Vagina (tissue), 2 donors: Measurements from ENCODE around the gene PRIMPOL. TPM values are rescaled to one million over a fixed set of nuclear protein-coding genes. Genes with fewer than 3 reads are reported as not detected.

Experiments used
- DNase-seq, 2 donors: peaks; one replicate each; pipeline ENCODE4 v3.0.0-alpha.2; 2017; ENCODE audit errors: extremely low spot score in 2 of 2
- H3K27ac ChIP-seq: fragments of 200-600 bp; sonication (generic); one replicate; pipeline ENCODE4 v1.5.1; 2019
- H3K27me3 ChIP-seq: fragments of 200-600 bp; sonication (generic); one replicate; pipeline ENCODE4 v1.5.1; 2019
- H3K36me3 ChIP-seq, 2 donors: fragments of 200-600 bp; sonication (generic); one replicate each; pipeline ENCODE4 v1.5.1; 2017 to 2019
- H3K4me1 ChIP-seq: fragments of 200-600 bp; sonication (generic); one replicate; pipeline ENCODE4 v1.5.1; 2019
- H3K4me3 ChIP-seq, 2 donors: fragments of 200-600 bp; sonication (generic); 1 replicate in 1 of 2; 2 replicates in 1 of 2; pipeline ENCODE4 v1.5.1; 2016 to 2019
- H3K9me3 ChIP-seq: fragments of 200-600 bp; sonication (generic); one replicate; pipeline ENCODE4 v1.5.1; 2019
- CTCF ChIP-seq, 3 experiments: fragments of 450-650 bp in 2 of 3; fragments of 200-600 bp in 1 of 3; sonication (generic) in 1 of 3; IDR thresholded peaks; one replicate each; pipeline ENCODE4 v1.5.1; 2017 to 2019; ENCODE audit warnings: antibody characterized with exemption in 3 of 3, mild to moderate bottlenecking in 2 of 3, moderate library complexity in 2 of 3
- POLR2A ChIP-seq, 2 donors: fragments of 450-650 bp; IDR thresholded peaks; one replicate each; pipeline ENCODE4 v1.6.1; 2017; ENCODE audit warnings: antibody characterized with exemption in 2 of 2, mild to moderate bottlenecking in 2 of 2, moderate library complexity in 2 of 2
- POLR2AphosphoS5 ChIP-seq, 2 donors: sonication (generic); formaldehyde crosslinking; IDR thresholded peaks; one replicate each; pipeline ENCODE4 v1.9.0; 2017; ENCODE audit warnings: antibody characterized with exemption in 2 of 2, mild to moderate bottlenecking in 2 of 2, low read depth in 1 of 2; ENCODE audit not compliant: insufficient read depth in 1 of 2
- intact Hi-C: fragments of 100-400 bp; cut with DNase I; formaldehyde crosslinking; loops from one replicate; pipeline ENCODE4 v1.15.1; 2023
- total RNA-seq: library from RNA; depleted of rRNA; stranded (reverse); fragments of >200 nt; gene quantifications from one replicate; pipeline ENCODE4 v1.2.3, GENCODE V29; 2016

The PRIMPOL gene
- total RNA-seq, 1 donor from 2014 or later = 14.0 TPM

GRCh38 chr4:184644553-184645307 lies 4.8 kb upstream of the PRIMPOL start:
- H3K27ac ChIP-seq = no peak overlapping the region
- no peaks in the 10 kb centered on the region for H3K9me3 ChIP-seq
- intact Hi-C loops = loop anchor here (10.0 kb wide), 2 partner anchors 90 to 380 kb away; partner anchors contain the start of gene CENPU
- no peak for TF ChIP-seq CTCF (IDR thresholded peaks at IDR 0.05)
- TF ChIP-seq POLR2AphosphoS5 (IDR thresholded peaks at IDR 0.05; ENCODE audit: insufficient read depth in 1 of 2, low read depth in 1 of 2) = no peak
- no peak for TF ChIP-seq POLR2A (IDR thresholded peaks at IDR 0.05)
- H3K27me3 ChIP-seq = no peaks in the 10 kb centered on the region
- peaks cover 49% of the 10 kb centered on the region for H3K4me1 ChIP-seq
- H3K36me3 ChIP-seq = no peaks in the 10 kb centered on the region
- DNase-seq = no peak
- no peak overlapping the region for H3K4me3 ChIP-seq

GRCh38 chr4:184645904-184646610 lies 3.5 kb upstream of the PRIMPOL start:
- Histone ChIP-seq H3K27ac (no peak overlapping the region), H3K4me3 (no peak overlapping the region), H3K9me3 (no peaks in the 10 kb centered on the region), H3K36me3 (no peaks in the 10 kb centered on the region), H3K4me1 (peaks cover 51% of the 10 kb centered on the region), H3K27me3 (no peaks in the 10 kb centered on the region)
- intact Hi-C loops = loop anchor here (10.0 kb wide), 2 partner anchors 89 to 381 kb away; partner anchors contain the start of gene CENPU
- no peak for DNase-seq
- TF ChIP-seq POLR2A (IDR thresholded peaks at IDR 0.05) (no peak), POLR2AphosphoS5 (IDR thresholded peaks at IDR 0.05; ENCODE audit: insufficient read depth in 1 of 2, low read depth in 1 of 2) (no peak), CTCF (IDR thresholded peaks at IDR 0.05) (no peak)

GRCh38 chr4:184647266-184648053 lies 2.1 kb upstream of the PRIMPOL start:
- H3K4me3 ChIP-seq = peak overlapping the region; percentile 89 to 96
- H3K27me3 ChIP-seq = no peaks in the 10 kb centered on the region
- H3K36me3 ChIP-seq = no peaks in the 10 kb centered on the region
- peak overlapping the region; percentile 96 for H3K27ac ChIP-seq
- H3K4me1 ChIP-seq = peaks cover 46% of the 10 kb centered on the region
- H3K9me3 ChIP-seq = no peaks in the 10 kb centered on the region
- DNase-seq = no peak
- intact Hi-C loops = loop anchor here (10.0 kb wide), 2 partner anchors 87 to 383 kb away; partner anchors contain the start of gene CENPU
- TF ChIP-seq CTCF (IDR thresholded peaks at IDR 0.05) = no peak
- TF ChIP-seq POLR2A (IDR thresholded peaks at IDR 0.05) = no peak
- no peak for TF ChIP-seq POLR2AphosphoS5 (IDR thresholded peaks at IDR 0.05; ENCODE audit: insufficient read depth in 1 of 2, low read depth in 1 of 2)

- Histone ChIP-seq H3K27ac (peak overlapping the region; percentile 96), H3K27me3 (no peaks in the 10 kb centered on the region), H3K4me1 (peaks cover 41% of the 10 kb centered on the region), H3K36me3 (no peaks in the 10 kb centered on the region), H3K4me3 (peak overlapping the region; percentile 89 to 96), H3K9me3 (no peaks in the 10 kb centered on the region)
- TF ChIP-seq POLR2AphosphoS5 (IDR thresholded peaks at IDR 0.05; ENCODE audit: insufficient read depth in 1 of 2, low read depth in 1 of 2) = no peak
- TF ChIP-seq CTCF (IDR thresholded peaks at IDR 0.05) = no peak
- no peak for TF ChIP-seq POLR2A (IDR thresholded peaks at IDR 0.05)
- no peak for DNase-seq
- intact Hi-C loops = loop anchor here (10.0 kb wide), 2 partner anchors 87 to 383 kb away; partner anchors contain the start of gene CENPU
These were observed 1.6 kb upstream of the PRIMPOL start for GRCh38 chr4:184648054-184648312.
